DND-41 (cell line): ENCODE measurements around the gene BLID.

ENCODE experiments used
- EZH2 ChIP-seq: IDR thresholded peaks from 3 replicates; pipeline ENCODE4 v1.6.1; 2012; ENCODE audit warnings: borderline replicate concordance, low read depth, mild to moderate bottlenecking, moderate library complexity, low read length, inconsistent platforms; ENCODE audit not compliant: severe bottlenecking
- TF ChIP-seq, protein P1 (sequence below): IDR thresholded peaks from 2 replicates; pipeline ENCODE4 v1.5.1; 2012; ENCODE audit warnings: borderline replicate concordance, low read length, moderate library complexity, mild to moderate bottlenecking; ENCODE audit not compliant: poor library complexity, severe bottlenecking; ENCODE audit errors: extremely low read depth

GRCh38 chr11:122113836-122114825 lies 1.9 kb downstream of the BLID start:
- TF ChIP-seq, protein P1, sequence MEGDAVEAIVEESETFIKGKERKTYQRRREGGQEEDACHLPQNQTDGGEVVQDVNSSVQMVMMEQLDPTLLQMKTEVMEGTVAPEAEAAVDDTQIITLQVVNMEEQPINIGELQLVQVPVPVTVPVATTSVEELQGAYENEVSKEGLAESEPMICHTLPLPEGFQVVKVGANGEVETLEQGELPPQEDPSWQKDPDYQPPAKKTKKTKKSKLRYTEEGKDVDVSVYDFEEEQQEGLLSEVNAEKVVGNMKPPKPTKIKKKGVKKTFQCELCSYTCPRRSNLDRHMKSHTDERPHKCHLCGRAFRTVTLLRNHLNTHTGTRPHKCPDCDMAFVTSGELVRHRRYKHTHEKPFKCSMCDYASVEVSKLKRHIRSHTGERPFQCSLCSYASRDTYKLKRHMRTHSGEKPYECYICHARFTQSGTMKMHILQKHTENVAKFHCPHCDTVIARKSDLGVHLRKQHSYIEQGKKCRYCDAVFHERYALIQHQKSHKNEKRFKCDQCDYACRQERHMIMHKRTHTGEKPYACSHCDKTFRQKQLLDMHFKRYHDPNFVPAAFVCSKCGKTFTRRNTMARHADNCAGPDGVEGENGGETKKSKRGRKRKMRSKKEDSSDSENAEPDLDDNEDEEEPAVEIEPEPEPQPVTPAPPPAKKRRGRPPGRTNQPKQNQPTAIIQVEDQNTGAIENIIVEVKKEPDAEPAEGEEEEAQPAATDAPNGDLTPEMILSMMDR = no peak
- no peak for TF ChIP-seq EZH2
